Activated B cell treated with CpG ODN at 0.5 μM for 24 hours (primary cell): ENCODE measurements around the gene DSG3. TPM values are rescaled to one million over a fixed set of nuclear protein-coding genes. Genes with fewer than 3 reads are reported as not detected.

Source experiments
- ATAC-seq: fragments of 200-7000 bp; cut with Tn5 transposase; one replicate; pipeline ENCODE4 v1.10.0; 2021; ENCODE audit warnings: low read depth, mild to moderate bottlenecking, moderate library complexity
- CTCF ChIA-PET: fragments of 350-600 bp; sonication (Branson Sonifier 250); formaldehyde crosslinking; loops from one replicate; lab custom pipeline; 2021; ENCODE audit warnings: antibody characterized with exemption; lab: Charles Lee
- POLR2A ChIA-PET: fragments of 350-600 bp; sonication (Branson Sonifier 250); formaldehyde crosslinking; loops from one replicate; lab custom pipeline; 2021; ENCODE audit warnings: antibody characterized with exemption; lab: Charles Lee
- DNase-seq: peaks from one replicate; pipeline ENCODE4 v3.0.0; 2022
- H3K27ac Mint-ChIP-seq: one replicate; pipeline ENCODE4 v1.8.0; 2020; ENCODE audit warnings: mixed read lengths
- H3K27me3 Mint-ChIP-seq: one replicate; pipeline ENCODE4 v1.8.0; 2021; ENCODE audit warnings: mixed read lengths
- H3K36me3 Mint-ChIP-seq: one replicate; pipeline ENCODE4 v1.8.0; 2021; ENCODE audit warnings: low read depth, mixed read lengths
- H3K4me1 Mint-ChIP-seq: one replicate; pipeline ENCODE4 v1.8.0; 2021; ENCODE audit warnings: mixed read lengths
- H3K4me3 Mint-ChIP-seq: one replicate; pipeline ENCODE4 v1.8.0; 2020; ENCODE audit warnings: mild to moderate bottlenecking, mixed read lengths
- H3K9me3 Mint-ChIP-seq: one replicate; pipeline ENCODE4 v1.8.0; 2020; ENCODE audit warnings: mixed read lengths
- intact Hi-C: fragments of 100-400 bp; cut with micrococcal nuclease; formaldehyde crosslinking; loops from one replicate; pipeline ENCODE4 v1.15.1; 2024
- total RNA-seq: library from RNA; stranded (reverse); gene quantifications from 2 replicates; pipeline ENCODE4 v1.2.3, GENCODE V29; 2022
- TF ChIP-seq, protein P1 (sequence below): fragments of 200-600 bp; IDR thresholded peaks from one replicate; pipeline ENCODE4 v1.8.0; 2022; ENCODE audit warnings: antibody characterized with exemption, mild to moderate bottlenecking

The DSG3 gene
- total RNA-seq, 1 donor from 2014 or later: not detected

- no peak for DNase-seq
- Mint-ChIP-seq H3K27ac (no peak overlapping the region), H3K9me3 (no peaks in the 10 kb centered on the region), H3K36me3 (no peaks in the 10 kb centered on the region), H3K4me3 (no peak overlapping the region), H3K27me3 (no peaks in the 10 kb centered on the region), H3K4me1 (no peaks in the 10 kb centered on the region)
- CTCF ChIA-PET: no interaction called here
- no peak for ATAC-seq
- POLR2A ChIA-PET: no interaction called here
- intact Hi-C loops: no loop called here
- TF ChIP-seq, protein P1, sequence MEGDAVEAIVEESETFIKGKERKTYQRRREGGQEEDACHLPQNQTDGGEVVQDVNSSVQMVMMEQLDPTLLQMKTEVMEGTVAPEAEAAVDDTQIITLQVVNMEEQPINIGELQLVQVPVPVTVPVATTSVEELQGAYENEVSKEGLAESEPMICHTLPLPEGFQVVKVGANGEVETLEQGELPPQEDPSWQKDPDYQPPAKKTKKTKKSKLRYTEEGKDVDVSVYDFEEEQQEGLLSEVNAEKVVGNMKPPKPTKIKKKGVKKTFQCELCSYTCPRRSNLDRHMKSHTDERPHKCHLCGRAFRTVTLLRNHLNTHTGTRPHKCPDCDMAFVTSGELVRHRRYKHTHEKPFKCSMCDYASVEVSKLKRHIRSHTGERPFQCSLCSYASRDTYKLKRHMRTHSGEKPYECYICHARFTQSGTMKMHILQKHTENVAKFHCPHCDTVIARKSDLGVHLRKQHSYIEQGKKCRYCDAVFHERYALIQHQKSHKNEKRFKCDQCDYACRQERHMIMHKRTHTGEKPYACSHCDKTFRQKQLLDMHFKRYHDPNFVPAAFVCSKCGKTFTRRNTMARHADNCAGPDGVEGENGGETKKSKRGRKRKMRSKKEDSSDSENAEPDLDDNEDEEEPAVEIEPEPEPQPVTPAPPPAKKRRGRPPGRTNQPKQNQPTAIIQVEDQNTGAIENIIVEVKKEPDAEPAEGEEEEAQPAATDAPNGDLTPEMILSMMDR: no peak
Measured at GRCh38 chr18:31402026-31402373, 45.5 kb upstream of the DSG3 start.

DNA sequence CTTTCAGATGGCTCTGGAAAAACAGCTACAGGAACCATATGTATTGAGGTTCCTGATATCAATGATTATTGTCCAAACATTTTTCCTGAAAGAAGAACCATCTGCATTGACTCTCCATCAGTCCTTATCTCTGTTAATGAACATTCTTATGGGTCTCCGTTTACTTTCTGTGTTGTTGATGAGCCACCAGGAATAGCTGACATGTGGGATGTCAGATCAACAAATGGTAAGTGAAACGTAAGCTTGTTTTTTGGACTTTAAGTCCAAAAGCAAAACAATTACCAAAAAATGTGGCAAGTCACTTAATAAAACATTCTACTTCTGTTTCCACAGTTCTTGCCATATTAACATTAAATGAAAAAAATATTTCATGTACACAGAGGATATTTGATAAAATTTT, 44.1 kb upstream of the DSG3 start:
- H3K9me3 Mint-ChIP-seq: no peaks in the 10 kb centered on the region
- H3K27me3 Mint-ChIP-seq: no peaks in the 10 kb centered on the region
- no peak overlapping the region for H3K4me3 Mint-ChIP-seq
- H3K36me3 Mint-ChIP-seq: no peaks in the 10 kb centered on the region
- H3K4me1 Mint-ChIP-seq: no peaks in the 10 kb centered on the region
- ATAC-seq: no peak
- CTCF ChIA-PET: no interaction called here
- DNase-seq: no peak
- TF ChIP-seq, protein P1: no peak
- intact Hi-C loops: no loop called here
- no peak overlapping the region for H3K27ac Mint-ChIP-seq
- POLR2A ChIA-PET: no interaction called here

- Mint-ChIP-seq H3K27me3 (no peaks in the 10 kb centered on the region), H3K9me3 (peaks cover 7% of the 10 kb centered on the region), H3K4me1 (no peaks in the 10 kb centered on the region), H3K27ac (no peak overlapping the region), H3K4me3 (no peak overlapping the region), H3K36me3 (no peaks in the 10 kb centered on the region)
- ATAC-seq (no peak), DNase-seq (no peak)
- POLR2A ChIA-PET: no interaction called here
- CTCF ChIA-PET: no interaction called here
- intact Hi-C loops: no loop called here
- TF ChIP-seq, protein P1: no peak
Measured at GRCh38 chr18:31407649-31408048, 39.9 kb upstream of the DSG3 start.

- H3K4me1 Mint-ChIP-seq: no peaks in the 10 kb centered on the region
- no peak for ATAC-seq
- H3K27me3 Mint-ChIP-seq: no peaks in the 10 kb centered on the region
- H3K9me3 Mint-ChIP-seq: peaks cover 7% of the 10 kb centered on the region
- no peak overlapping the region for H3K4me3 Mint-ChIP-seq
- TF ChIP-seq, protein P1: no peak
- no peaks in the 10 kb centered on the region for H3K36me3 Mint-ChIP-seq
- POLR2A ChIA-PET: no interaction called here
- H3K27ac Mint-ChIP-seq: no peak overlapping the region
- no peak for DNase-seq
- intact Hi-C loops: no loop called here
- CTCF ChIA-PET: no interaction called here
Measured at GRCh38 chr18:31409276-31409675, 38.3 kb upstream of the DSG3 start.

- H3K4me3 Mint-ChIP-seq: no peak overlapping the region
- ChIA-PET POLR2A (no interaction called here), CTCF (no interaction called here)
- intact Hi-C loops: no loop called here
- no peak overlapping the region for H3K27ac Mint-ChIP-seq
- peaks cover 10% of the 10 kb centered on the region for H3K9me3 Mint-ChIP-seq
- H3K4me1 Mint-ChIP-seq: no peaks in the 10 kb centered on the region
- ATAC-seq (no peak), DNase-seq (no peak)
- H3K27me3 Mint-ChIP-seq: no peaks in the 10 kb centered on the region
- H3K36me3 Mint-ChIP-seq: no peaks in the 10 kb centered on the region
- TF ChIP-seq, protein P1: no peak
Measured at GRCh38 chr18:31410716-31411483, 36.6 kb upstream of the DSG3 start.
